GM21576 (cell line): ENCODE data around the gene ZSWIM3.
"Not testable (repeated sequence)": the region's sequence is repeated elsewhere in the genome, so short reads cannot be mapped to it uniquely, and the experiment has no call there.

Experiments
- ATAC-seq: cut with Tn5 transposase; IDR thresholded peaks from one replicate; pipeline ENCODE4 v1.9.1; 2021; ENCODE audit warnings: mild to moderate bottlenecking, moderate library complexity; ENCODE audit not compliant: unreplicated experiment

Gene ZSWIM3

DNA sequence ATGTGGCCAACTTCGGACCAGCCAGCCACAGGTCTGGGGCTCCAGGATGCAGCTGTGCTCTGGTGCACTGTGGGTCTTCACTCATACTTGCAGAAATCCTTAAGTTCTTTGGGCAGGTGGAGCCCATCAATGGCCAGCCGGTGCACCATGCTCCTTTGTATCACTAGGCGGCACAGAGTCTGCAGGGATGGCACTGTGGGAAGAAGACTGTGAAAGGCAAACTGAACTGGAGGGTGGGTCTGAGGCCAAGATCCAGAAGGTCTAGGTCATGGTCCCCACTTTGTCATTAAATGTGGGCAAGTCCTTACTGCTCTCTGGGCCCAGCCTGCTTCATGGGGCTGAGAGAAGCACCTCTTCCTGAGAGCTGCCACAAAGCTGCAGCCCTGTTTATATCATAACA is 31.3 kb downstream of the ZSWIM3 start:
- ATAC-seq: no peak

- peak; percentile 6 for ATAC-seq
Observed at GRCh38 chr20:45890077-45890984, 32.9 kb downstream of the ZSWIM3 start.

DNA sequence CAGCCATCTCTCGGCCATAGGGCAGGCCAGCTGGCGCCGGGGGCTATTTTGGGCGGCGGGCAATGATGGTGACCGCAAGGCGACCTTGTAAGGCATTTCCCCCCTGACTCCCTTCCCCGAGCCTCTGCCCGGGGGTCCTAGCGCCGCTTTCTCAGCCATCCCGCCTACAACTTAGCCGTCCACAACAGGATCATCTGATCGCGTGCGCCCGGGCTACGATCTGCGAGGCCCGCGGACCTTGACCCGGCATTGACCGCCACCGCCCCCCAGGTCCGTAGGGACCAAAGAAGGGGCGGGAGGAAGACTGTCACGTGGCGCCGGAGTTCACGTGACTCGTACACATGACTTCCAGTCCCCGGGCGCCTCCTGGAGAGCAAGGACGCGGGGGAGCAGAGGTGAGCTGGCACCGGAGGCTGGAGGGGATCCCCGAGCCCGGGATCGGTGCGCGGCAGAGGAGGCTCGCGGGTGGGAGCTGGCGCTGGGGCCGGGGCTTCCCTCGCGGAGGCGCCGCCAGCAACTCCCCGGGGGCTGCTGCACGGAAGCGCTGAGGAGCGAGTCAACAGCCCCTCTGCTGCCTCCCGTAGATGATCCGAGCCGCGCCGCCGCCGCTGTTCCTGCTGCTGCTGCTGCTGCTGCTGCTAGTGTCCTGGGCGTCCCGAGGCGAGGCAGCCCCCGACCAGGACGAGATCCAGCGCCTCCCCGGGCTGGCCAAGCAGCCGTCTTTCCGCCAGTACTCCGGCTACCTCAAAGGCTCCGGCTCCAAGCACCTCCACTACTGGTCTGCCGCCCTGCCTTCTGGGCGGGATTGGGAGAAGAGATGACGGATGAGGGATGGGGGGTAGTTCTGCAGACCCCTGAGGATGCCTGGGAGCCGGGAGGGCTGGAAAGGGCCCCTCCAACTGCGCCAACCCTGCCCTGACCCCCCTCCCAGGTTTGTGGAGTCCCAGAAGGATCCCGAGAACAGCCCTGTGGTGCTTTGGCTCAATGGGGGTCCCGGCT is 33.9 kb downstream of the ZSWIM3 start, which contains the start of the genes CTSA and NEURL2:
Gene CTSA (plus strand): TSS at position 351 of the 999 bp plus-strand sequence. CDS start 234 bp downstream, at position 585.
Gene NEURL2 (minus strand): TSS at position 224 of the 999 bp plus-strand sequence. CDS start 217 bp downstream, at position 7.
- ATAC-seq: peak; percentile 72

GRCh38 chr20:45892049-45892825 is 34.8 kb downstream of the ZSWIM3 start:
- ATAC-seq: no peak

GRCh38 chr20:45892828-45893500 is 35.5 kb downstream of the ZSWIM3 start:
- ATAC-seq: no peak

- ATAC-seq: no peak
Observed at GRCh38 chr20:45893831-45894230, 36.4 kb downstream of the ZSWIM3 start.

DNA sequence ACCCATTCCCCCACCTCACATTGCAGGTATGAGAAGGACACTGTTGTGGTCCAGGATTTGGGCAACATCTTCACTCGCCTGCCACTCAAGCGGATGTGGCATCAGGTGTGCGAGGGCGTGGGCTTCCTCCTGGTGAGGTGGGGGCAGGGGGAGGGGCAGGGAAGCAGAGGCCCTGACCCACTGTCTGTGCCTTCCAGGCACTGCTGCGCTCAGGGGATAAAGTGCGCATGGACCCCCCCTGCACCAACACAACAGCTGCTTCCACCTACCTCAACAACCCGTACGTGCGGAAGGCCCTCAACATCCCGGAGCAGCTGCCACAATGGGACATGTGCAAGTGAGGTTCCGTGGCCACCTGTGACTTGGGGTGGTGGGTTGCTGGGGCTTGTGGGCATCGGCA is 37.4 kb downstream of the ZSWIM3 start:
- no peak for ATAC-seq

DNA sequence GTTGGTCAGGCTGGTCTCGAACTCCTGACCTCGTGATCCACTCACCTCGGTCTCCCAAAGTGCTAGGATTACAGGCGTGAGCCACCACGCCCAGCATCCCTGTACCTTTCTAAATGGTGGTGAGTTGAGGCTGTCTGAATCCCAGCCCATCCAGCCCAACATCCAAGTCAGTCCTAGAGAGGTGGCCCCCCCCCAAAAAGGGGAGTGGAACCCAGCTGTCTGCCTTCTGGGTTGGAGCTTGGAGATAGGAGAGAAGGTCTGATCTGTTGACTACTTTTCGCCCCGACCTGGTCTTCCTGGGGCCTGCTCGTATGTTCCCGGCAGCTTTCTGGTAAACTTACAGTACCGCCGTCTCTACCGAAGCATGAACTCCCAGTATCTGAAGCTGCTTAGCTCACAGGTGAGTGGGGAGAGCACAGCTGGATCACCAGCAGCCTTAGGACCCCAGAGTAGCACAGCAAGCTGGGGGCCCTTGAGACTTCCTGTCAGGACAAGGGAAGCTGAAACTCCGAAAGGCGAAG is 39.3 kb downstream of the ZSWIM3 start:
- ATAC-seq: no peak

GRCh38 chr20:45897289-45897688 is 39.9 kb downstream of the ZSWIM3 start:
- no peak for ATAC-seq

DNA sequence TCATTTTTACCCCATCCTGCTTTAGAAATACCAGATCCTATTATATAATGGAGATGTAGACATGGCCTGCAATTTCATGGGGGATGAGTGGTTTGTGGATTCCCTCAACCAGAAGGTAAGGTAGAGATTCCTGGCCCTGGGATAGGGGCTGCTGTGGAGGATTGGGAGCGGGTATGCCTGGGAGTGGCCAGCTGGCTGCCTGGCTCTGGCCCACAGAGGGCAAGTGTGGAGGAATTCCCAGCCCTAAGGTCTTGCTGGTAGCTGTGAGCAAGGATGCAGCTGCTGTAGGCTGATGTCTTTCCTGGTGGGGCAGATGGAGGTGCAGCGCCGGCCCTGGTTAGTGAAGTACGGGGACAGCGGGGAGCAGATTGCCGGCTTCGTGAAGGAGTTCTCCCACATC is 40.3 kb downstream of the ZSWIM3 start:
- ATAC-seq: no peak

GRCh38 chr20:45898285-45898684 is 40.9 kb downstream of the ZSWIM3 start:
- ATAC-seq: no peak

DNA sequence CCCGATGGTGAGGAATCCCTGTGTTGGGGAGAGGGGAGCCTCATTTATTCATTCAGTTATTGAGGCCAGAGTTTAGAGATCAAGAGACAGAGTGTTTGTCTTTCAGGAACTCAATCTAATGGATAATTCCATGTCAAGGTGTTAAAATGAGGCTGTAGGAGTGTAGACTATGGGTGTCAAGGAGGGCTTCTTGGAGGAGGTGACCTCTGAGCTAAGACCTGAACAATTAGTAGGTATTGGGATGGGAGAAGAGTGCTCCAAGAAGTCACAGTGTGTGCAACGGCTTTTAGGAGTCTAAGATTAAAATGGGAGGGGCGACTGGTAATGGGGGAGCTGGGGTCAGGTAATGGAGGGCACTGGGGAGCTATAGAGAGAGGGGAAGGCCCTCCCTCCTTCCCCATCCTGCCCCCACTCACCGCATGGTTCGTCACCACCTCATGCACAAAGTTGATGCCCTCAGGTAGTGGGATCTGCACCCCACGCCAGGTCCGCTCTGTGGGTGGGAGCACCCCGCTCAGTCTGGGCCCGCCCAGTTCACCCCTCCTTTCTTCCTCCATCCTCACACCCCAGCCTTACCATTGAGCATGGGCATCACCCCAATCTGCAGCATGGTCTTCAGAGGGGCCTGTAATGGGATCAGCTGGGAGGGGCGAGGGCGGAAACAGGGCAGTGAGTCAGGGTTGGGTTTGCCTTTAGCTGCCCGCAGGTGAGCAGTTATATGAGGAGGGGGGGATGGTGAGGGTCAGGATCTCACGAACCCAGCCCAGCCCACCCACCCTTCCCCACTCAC is 41.8 kb downstream of the ZSWIM3 start:
- ATAC-seq: no peak

GRCh38 chr20:45901332-45901731 is 43.9 kb downstream of the ZSWIM3 start:
- ATAC-seq: not testable (repeated sequence)

DNA sequence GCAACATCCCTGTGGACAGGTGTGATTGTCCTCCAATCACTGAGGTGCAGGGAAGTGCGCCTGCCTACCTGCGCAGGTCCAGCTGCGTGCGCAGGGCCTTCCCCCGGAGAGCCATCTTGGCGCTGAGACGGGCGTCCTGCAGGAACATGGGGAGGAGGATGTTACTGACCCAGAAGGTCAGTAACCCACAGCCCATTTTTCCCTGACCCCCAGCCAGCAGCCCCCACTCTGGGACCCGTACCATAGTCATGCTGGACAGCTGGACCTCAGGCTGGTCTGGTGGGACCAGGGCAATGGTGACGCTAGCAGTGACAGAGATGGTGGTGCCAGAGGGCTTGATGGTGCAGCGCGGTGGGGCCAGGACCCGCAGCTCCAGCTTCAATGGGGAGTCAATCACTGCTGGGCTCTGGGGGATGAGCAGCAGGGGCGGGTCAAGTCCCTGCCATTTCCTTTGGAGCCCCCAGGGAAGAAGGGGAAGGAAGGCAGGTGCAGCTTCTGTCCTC is 44.8 kb downstream of the ZSWIM3 start:
- no peak for ATAC-seq

GRCh38 chr20:45904583-45905504 is 47.4 kb downstream of the ZSWIM3 start:
- ATAC-seq: no peak

DNA sequence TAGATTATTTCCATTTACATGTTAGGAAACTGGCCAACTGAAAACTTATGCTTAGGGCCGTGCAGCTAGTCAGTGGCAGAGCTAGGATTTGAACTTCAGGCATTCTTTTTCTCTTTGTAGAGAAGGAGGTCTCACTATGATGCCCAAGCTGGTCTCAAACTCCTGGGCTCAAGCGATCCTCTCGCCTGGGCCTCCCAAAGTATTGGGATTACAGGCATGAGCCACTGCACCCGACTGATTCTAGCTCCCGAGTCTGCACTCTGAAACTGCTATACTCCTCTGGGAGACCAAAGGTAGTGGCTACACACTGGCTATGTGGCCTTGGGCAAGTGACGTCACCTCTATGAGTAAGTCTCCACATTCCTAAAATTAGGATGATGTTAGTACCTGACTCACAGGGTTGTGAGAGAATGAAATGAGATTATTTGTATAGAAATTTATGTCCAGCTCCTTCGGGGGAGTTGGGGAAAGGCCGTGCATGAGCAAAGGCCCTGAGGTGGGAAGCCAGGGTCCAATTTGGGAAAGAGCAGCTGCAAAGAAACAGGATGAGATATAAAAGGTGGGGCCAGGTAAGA is 48.2 kb downstream of the ZSWIM3 start:
- ATAC-seq: no peak

GRCh38 chr20:45907219-45907948 is 50.0 kb downstream of the ZSWIM3 start:
- ATAC-seq: no peak
